HG02571 (cell line): ENCODE data around the gene USP48.

Source experiments
- ATAC-seq: cut with Tn5 transposase; IDR thresholded peaks from one replicate; pipeline ENCODE4 v1.9.1; 2021; ENCODE audit warnings: mild to moderate bottlenecking, moderate library complexity; ENCODE audit not compliant: unreplicated experiment

USP48 gene

DNA sequence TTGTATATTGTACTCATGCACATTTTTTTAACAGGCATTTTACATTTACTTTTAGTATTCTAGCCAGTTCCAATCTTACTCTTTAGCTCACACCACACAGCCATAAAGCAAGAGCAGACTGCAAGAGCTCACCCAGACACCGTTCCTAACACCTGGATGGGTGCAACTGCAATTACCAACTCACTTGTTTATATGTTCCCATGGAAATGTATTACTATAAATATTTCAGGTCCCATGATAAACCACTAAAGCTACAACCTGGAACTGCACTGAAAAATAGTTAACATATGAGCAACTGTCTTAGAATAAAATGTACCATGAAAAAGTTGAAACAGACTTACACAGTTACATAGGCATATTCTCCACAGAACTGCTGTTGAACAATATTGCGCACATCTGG, 30.8 kb downstream of the USP48 start:
- ATAC-seq, result no peak

DNA sequence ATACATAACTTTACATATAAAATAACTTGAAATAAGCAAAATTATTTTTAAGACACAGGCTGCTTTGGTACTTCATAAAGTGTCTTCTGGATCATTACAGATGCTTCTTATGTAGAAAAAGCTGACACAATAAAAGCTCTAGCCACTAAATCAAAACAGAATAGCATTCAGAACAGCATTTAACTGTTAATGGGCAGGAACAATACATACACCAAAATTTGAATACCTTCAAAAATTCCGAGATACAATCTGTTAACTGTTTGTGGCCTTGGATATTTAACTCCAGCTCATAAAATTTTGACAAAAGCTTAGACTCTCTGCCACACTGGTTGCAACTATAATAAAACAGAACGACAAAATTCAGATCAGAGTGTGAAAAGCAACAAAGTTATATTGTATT, 31.7 kb downstream of the USP48 start:
- ATAC-seq, result no peak

DNA sequence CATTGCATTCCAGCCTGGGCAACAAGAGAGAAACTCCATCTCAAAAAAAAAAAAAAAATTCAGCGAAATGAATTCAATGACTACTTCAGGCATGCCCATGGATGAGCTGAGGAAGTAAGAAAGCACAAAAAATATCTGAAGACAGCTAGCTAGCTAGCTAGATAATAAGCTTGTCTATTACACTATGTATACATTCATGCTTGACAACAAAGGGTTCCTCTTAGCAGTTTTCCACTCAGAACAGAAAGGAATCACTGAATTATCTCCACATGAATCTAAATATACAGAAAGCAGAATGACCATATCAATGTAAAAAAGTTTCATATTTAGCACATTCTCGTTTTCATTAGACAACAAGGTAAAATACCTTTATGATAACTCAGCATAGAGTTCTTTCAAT, 32.1 kb downstream of the USP48 start:
- ATAC-seq, result no peak

DNA sequence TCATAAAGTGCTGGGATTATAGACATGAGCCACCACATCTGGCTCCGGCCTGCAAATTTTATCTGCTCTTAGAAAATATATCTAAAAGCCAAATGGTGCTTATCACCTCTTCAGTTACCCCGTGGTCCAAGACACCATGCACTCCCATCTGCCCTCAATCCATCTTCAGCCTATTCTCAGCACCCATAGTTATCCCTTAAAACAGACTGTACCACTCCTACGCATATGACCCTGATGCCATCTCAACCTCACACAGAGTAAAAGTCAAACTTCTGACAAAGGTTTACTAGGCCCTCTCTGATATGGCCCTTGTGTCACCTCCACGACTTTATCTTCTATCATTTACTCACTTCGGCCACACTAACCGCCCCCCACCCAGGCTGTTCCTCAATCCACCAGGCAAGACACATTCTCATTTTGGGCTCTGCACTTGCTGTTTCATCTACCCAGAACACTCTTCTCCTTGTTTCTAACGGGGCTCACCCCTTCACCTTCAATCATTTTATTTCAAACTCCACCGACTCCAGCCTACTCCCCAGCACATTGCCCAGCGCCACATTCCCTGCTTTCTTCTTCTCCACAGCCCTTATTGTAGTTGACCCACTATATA, 33.0 kb downstream of the USP48 start:
- no peak for ATAC-seq

DNA sequence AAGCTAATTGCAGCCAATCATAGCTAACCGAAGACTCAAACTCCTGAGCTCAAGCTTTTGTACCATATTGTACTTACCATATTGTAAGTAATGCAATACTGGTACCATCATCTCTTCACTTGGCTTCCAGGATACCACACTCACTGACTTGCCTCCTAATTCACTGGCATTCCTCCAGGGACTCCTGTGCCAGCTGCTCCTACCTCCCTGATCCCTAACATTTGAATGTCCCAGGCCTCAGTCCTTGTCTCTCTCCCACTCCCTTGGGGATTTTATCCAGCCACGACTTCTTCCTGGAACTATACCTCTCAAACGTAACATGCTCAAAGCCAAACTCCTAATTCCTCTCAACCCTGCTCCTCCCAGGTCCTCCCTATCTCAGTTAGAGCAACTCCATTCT, 33.8 kb downstream of the USP48 start:
- no peak for ATAC-seq

GRCh38 chr1:21743476-21743875, 39.5 kb downstream of the USP48 start:
- no peak for ATAC-seq

- no peak for ATAC-seq
These were observed 40.4 kb downstream of the USP48 start for GRCh38 chr1:21742578-21742977.

GRCh38 chr1:21741206-21741605, 41.7 kb downstream of the USP48 start:
- no peak for ATAC-seq

GRCh38 chr1:21736876-21737275, 46.1 kb downstream of the USP48 start:
- ATAC-seq, result no peak

DNA sequence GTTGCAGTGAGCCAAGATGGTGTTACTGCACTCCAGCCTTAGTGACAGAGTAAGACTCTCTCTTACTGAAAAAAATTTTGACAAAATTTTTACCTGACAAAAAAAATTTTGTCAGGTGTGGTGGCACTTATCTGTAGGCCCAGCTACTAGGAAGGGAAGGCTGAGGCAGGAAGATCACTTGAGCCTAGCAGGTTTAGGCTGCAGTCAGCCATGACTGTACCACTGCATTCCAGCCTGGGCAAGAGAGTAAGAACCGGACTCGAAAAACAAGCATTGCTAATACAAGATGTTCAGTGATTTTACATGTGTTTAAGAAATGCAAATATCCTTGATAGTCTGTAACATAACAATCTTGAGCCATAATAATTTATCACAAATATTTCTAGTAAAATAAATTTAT, 46.9 kb downstream of the USP48 start:
- no peak for ATAC-seq

GRCh38 chr1:21734526-21734925, 48.4 kb downstream of the USP48 start:
- no peak for ATAC-seq

- no peak for ATAC-seq
These were observed 50.3 kb downstream of the USP48 start for GRCh38 chr1:21732664-21733063.

- no peak for ATAC-seq
These were observed 57.1 kb downstream of the USP48 start for GRCh38 chr1:21725748-21726392.

- no peak for ATAC-seq
These were observed 58.4 kb downstream of the USP48 start for GRCh38 chr1:21724570-21724969.

DNA sequence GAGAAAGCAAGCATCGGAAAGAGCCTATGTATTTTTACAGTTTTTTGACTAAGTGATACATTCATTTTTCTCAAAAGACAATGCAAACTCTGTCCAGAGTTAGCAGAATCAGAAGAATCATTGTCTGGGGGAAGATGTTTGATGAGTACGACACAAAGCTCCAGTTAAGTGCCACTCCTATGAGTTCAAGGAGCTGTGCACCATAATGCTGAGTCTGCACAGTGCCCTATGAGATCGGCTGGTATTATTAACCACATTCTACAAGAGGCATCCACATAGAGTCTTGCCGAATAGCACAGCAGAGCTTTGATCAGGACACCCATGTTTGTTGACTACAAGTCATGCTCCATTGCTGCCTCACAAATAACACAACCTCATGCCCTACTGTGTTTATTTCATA, 58.9 kb downstream of the USP48 start:
- no peak for ATAC-seq

DNA sequence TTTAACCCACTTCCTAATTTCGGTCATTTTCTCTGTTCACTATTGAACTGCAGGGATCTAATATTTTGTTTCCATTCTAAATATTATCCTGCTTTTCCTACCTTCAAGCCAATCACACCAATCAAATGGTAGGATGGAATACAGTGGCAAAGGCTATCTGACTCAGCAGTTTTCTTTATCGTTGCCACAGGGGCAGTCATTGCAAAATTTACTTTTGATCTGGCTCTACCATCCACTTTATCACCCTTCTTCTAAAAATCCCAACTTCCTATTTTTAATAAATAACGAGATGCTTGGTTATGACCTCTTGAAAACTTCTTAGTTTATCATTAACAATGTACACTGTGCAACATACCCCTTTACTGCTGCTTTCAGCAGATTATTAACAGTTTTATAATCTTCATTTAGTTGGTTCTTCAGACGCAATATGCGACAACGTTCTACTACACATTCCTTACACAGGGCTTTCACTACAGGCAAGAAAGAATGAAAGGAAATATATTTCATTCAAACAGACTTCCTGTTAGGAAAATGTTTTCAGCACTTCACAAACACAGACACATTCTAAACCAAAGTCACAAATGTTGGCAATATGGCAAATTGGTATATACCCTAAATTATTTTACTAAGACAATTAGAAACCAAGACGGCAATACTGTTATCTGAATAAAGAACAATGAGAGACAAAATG, 61.5 kb downstream of the USP48 start:
- no peak for ATAC-seq

DNA sequence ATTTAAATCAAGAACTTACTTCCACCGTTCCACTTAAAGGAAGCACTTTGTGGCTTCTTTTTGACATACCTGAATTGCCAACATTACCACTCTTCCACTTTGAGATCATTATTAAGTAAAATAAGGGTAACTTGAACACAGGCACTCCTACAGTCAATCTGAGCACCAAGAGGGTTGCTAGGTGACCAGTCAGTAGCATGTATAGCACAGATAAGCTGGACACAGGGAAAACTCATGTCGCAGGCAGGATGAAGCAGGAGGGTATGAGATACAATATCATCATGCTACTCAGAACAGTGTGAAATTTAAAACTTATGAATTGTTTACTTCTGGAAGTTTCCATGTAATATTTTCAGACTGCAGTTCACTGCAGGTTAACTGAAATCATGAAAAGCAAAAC, 66.8 kb downstream of the USP48 start:
- no peak for ATAC-seq

DNA sequence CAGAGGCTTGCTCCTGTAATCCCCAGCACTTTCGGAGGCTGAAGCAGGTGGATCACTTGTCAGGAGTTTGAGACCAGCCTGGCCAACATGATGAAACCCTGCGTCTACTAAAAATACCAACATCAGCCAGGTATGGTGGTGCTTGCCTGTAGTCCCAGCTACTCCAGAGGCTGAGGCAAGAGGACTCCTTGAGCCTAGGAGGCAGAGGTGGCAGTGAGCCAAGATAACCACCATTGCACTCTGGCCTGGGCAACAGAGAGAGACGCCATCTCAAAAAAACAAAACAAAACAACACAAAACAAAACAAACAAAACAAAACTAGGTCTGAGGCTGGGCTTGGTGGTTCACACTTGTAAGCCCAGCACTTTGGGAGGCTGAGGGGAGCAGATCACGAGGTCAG, 75.1 kb downstream of the USP48 start:
- ATAC-seq, result no peak

GRCh38 chr1:21707086-21707840, 75.7 kb downstream of the USP48 start:
- no peak for ATAC-seq

DNA sequence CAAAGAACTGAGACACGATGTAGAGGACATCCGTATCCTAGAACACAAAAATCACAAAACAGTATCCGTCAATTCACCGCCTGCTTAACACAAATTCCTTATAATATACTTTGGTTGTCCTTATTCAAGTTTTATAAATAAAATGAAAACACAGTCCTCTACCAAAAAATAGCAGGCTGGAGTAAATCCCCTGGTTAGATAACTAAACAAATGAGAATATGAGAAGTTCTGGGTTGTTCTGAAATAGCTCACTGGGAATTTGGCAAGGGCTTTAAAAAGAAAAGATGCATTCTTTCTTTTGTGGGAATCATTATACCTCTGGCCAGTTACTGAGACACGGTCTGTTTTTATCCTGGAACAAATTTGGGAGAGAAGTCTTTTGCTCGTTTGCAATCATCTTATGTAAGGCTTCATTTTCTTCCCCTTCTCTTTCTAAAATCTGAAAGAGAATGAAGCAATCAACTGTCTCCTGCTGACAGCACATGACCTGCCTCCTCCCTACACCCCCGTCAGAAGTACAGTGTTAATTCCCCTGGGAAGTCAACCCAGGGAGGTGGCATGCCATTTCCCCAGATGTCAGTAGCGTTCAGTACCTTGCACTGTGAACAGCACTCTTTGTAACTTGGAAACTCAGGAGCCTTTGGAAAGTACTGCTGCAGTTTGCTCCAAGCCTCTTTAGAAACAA, 76.7 kb downstream of the USP48 start:
- ATAC-seq, result no peak

DNA sequence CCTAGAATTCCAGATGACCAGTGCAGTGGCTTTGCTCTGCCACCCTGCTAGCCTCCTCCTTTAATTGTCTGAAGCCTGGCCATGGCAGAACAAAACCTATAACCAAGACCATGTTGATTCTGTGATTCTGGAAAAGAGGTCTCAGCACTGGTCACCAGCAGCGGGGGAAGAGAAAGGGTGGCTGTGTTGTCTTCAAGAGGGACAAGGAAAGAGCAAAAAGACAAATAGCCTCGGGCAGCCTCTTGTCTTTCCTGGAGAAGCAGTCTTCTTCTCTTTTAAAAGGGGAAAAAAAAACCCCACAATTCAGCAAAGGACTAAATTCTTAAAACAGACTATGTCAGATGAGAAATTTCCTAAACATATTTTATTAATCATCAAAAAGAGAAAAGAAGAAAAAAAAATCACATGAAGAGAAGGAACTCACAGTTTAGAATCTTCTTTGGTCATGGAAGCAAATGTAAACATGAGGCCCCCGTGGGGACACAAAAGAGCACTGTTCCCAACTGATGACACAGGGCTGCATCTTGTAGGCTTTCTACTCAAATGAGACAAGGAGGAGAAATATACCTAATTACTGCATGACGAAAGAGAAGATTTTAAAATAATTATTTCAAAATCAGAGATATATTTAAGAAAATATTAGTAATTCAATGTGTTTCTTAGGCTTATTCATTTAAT, 77.5 kb downstream of the USP48 start:
- no peak for ATAC-seq
